ENCODE results near the gene FAM136A. TPM values are rescaled to one million over a fixed set of nuclear protein-coding genes. Genes with fewer than 3 reads are reported as not detected.

FAM136A gene
- total and polyA plus RNA-seq, 12 donors: 12.0 to 46.2 (median 24.3) TPM

DNA sequence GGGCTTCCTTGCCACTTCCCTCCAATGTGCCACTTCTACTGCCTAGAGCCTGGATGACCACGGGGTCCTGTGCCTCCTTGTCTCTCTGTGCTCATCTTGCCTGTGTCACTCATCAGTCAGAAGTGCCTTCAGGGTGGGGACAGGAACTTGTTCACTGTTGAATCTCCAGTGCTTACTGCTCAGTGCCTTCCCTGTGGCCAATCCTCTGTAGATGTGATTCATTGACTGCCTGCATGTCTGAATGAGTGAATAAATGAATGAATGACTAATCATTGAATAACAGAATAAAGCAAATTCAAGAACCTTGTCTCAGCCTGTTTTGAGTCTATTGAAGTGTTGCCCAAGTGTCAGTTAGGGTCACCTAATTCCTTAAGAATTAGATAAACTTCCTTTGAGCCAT, 42.3 kb upstream of the FAM136A start:
- H3K9me3 ChIP-seq (replicated peaks in 1 of 3): no peaks in the 10 kb centered on the region
- 45 to 46% (median 46%) methylated on average over 1 of the region's 1 CpG for WGBS, 4 donors
- H3K36me3 ChIP-seq (replicated peaks in 1 of 2): no peaks in the 10 kb centered on the region
- no peaks in the 10 kb centered on the region for H3K4me1 ChIP-seq (replicated peaks in 1 of 2)
- H3K27me3 ChIP-seq: peaks cover 5% of the 10 kb centered on the region
- no peak overlapping the region for H3K27ac ChIP-seq
- H3K4me3 ChIP-seq: no peak overlapping the region
- DNase-seq: no peak
- TF ChIP-seq POLR2A (IDR thresholded peaks at IDR 0.05) (no peak), CTCF (IDR thresholded peaks at IDR 0.05) (no peak)
- intact Hi-C loops (cut with DNase I): loop anchor here in 1 of 2 donors (10.0 kb wide), 1 partner anchor 271 kb away; no protein-coding TSS in a partner anchor

GRCh38 chr2:70341477-70341765, 39.6 kb upstream of the FAM136A start:
- DNase-seq: no peak
- intact Hi-C loops (cut with DNase I): loop anchor here (2.0 to 10.0 kb wide), 2 partner anchors 273 to 275 kb away; no protein-coding TSS in a partner anchor
- TF ChIP-seq CTCF (IDR thresholded peaks at IDR 0.05): no peak
- no peak for TF ChIP-seq POLR2A (IDR thresholded peaks at IDR 0.05)
- Histone ChIP-seq H3K27ac (no peak overlapping the region), H3K4me3 (no peak overlapping the region), H3K27me3 (peaks cover under 1% of the 10 kb centered on the region), H3K9me3 (replicated peaks in 1 of 3) (no peaks in the 10 kb centered on the region), H3K4me1 (replicated peaks in 1 of 2) (no peaks in the 10 kb centered on the region), H3K36me3 (replicated peaks in 1 of 2) (no peaks in the 10 kb centered on the region)

DNA sequence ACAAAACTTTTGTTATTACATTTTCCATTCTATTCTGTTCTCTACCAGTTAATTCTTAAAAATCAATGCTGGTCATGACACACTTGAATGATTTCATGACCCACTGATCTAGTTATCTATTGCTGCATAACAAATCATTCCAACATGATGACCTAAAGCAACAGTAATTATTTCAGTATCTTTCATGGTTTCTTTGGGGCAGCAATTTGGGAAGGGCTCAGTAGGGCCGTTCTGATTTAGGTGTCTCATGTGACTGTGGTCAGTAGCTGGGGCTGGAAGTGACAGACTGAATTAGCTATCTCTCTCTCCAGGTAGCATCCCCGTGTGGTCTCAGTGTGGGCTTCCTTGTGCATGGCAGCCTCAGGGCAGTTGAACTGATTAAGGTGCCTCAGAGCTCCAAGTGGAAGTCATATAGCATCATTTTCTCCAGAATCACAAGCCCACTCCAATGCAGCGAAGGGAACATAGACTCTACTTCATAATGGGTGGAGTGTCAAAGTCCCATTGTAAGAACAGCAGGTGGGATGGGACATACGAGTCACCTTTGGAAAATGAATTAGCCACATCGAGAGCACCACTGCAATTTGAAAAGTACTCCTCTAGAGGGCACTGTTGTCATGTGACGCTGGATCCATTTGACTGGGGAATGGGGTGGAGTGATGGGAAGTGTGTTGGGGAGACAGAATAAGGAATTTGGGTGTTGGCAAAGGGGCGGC, 39.1 kb upstream of the FAM136A start:
- Histone ChIP-seq H3K36me3 (replicated peaks in 1 of 2) (no peaks in the 10 kb centered on the region), H3K27ac (no peak overlapping the region), H3K9me3 (replicated peaks in 1 of 3) (no peaks in the 10 kb centered on the region), H3K4me3 (no peak overlapping the region), H3K27me3 (no peaks in the 10 kb centered on the region), H3K4me1 (replicated peaks in 1 of 2) (no peaks in the 10 kb centered on the region)
- 5 to 8% (median 7%) methylated on average over 7 of the region's 7 CpGs for WGBS, 4 donors
- intact Hi-C loops (cut with DNase I): loop anchor here (2.0 to 10.0 kb wide), 2 partner anchors 274 to 276 kb away; no protein-coding TSS in a partner anchor
- DNase-seq: peak in 6 of 7 donors; percentile 19 to 52 (median 34)
- peak; percentile 69 to 91 (median 79) for TF ChIP-seq CTCF (IDR thresholded peaks at IDR 0.05)
- no peak for TF ChIP-seq POLR2A (IDR thresholded peaks at IDR 0.05)

DNA sequence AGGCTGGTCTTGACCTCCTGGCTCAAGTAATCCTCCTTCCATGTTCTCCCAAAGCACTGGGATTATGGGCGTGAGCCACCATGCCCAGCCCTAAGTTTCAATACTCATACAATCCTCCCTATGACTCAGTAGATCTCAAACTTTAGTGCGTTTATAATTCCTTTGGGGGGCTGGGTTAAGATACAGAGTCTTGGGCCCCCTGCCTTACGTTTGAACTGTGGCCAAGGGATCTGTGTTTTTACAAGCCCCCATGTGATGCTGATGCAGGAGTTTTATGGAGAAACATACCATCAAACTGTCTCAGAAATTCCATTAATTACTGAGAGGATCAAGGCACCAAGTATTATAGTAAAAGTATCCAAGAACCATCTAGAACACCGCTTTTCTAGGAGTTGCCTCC, 38.2 kb upstream of the FAM136A start:
- 49 to 69% (median 58%) methylated on average over 4 of the region's 4 CpGs for WGBS, 4 donors
- intact Hi-C loops (cut with DNase I): loop anchor here (2.0 to 10.0 kb wide), 2 partner anchors 275 to 277 kb away; no protein-coding TSS in a partner anchor
- H3K36me3 ChIP-seq (replicated peaks in 1 of 2): no peaks in the 10 kb centered on the region
- no peak overlapping the region for H3K27ac ChIP-seq
- H3K4me1 ChIP-seq (replicated peaks in 1 of 2): no peaks in the 10 kb centered on the region
- no peak overlapping the region for H3K4me3 ChIP-seq
- H3K9me3 ChIP-seq (replicated peaks in 1 of 3): no peaks in the 10 kb centered on the region
- no peak for DNase-seq
- no peak for TF ChIP-seq CTCF (IDR thresholded peaks at IDR 0.05)
- no peak for TF ChIP-seq POLR2A (IDR thresholded peaks at IDR 0.05)
- no peaks in the 10 kb centered on the region for H3K27me3 ChIP-seq
